Ishikawa (cell line): ENCODE data around the gene TSPAN18.

Experiments
- CEBPB ChIP-seq: IDR thresholded peaks from 2 replicates; pipeline ENCODE4 v1.6.1; 2012
- CREB1 ChIP-seq: IDR thresholded peaks from 2 replicates; pipeline ENCODE4 v1.6.1; 2012; ENCODE audit warnings: low read depth
- EGR1 ChIP-seq: IDR thresholded peaks from 2 replicates; pipeline ENCODE4 v1.6.1; 2012
- EP300 ChIP-seq: IDR thresholded peaks from 2 replicates; pipeline ENCODE4 v1.6.1; 2012; ENCODE audit warnings: borderline replicate concordance
- FOXM1 ChIP-seq: IDR thresholded peaks from 2 replicates; pipeline ENCODE4 v1.6.1; 2012; ENCODE audit warnings: low read depth, borderline replicate concordance
- MAX ChIP-seq: IDR thresholded peaks from 2 replicates; pipeline ENCODE4 v1.6.1; 2012
- NFIC ChIP-seq: IDR thresholded peaks from 2 replicates; pipeline ENCODE4 v1.6.1; 2012
- RAD21 ChIP-seq: IDR thresholded peaks from 2 replicates; pipeline ENCODE4 v1.6.1; 2012; ENCODE audit warnings: low read depth
- REST ChIP-seq: IDR thresholded peaks from 2 replicates; pipeline ENCODE4 v1.6.1; 2012; ENCODE audit warnings: low read depth, mild to moderate bottlenecking
- TAF1 ChIP-seq: IDR thresholded peaks from 2 replicates; pipeline ENCODE4 v1.6.1; 2012; ENCODE audit warnings: low read depth, mild to moderate bottlenecking
- TCF12 ChIP-seq: IDR thresholded peaks from 2 replicates; pipeline ENCODE4 v1.6.1; 2012; ENCODE audit warnings: low read depth
- TEAD4 ChIP-seq: IDR thresholded peaks from 2 replicates; pipeline ENCODE4 v1.6.1; 2012
- USF1 ChIP-seq: IDR thresholded peaks from 2 replicates; pipeline ENCODE4 v1.6.1; 2012
- YY1 ChIP-seq: IDR thresholded peaks from 2 replicates; pipeline ENCODE4 v1.6.1; 2012; ENCODE audit warnings: low read depth
- ZBTB7A ChIP-seq: IDR thresholded peaks from 2 replicates; pipeline ENCODE4 v1.6.1; 2012; ENCODE audit warnings: low read depth

Gene TSPAN18

GRCh38 chr11:44809283-44809682 lies 82.5 kb downstream of the TSPAN18 start:
- TF ChIP-seq REST (no peak), USF1 (no peak), TAF1 (no peak), FOXM1 (no peak), TCF12 (no peak), TEAD4 (no peak), ZBTB7A (no peak), MAX (no peak)

- TF ChIP-seq NFIC (no peak), CREB1 (no peak), REST (no peak), YY1 (no peak), EP300 (no peak), RAD21 (no peak), ZBTB7A (no peak), EGR1 (no peak), FOXM1 (no peak), TAF1 (no peak), TEAD4 (no peak), USF1 (no peak), TCF12 (no peak), CEBPB (no peak), MAX (no peak)
Measured at GRCh38 chr11:44811841-44812448, 85.2 kb downstream of the TSPAN18 start.

GRCh38 chr11:44812971-44813370 lies 86.2 kb downstream of the TSPAN18 start:
- TF ChIP-seq MAX, result no peak
- TF ChIP-seq TCF12, result no peak
- TF ChIP-seq USF1, result no peak
- TF ChIP-seq YY1, result no peak
- TF ChIP-seq RAD21, result no peak
- no peak for TF ChIP-seq NFIC
- TF ChIP-seq EP300, result no peak
- no peak for TF ChIP-seq TAF1
- TF ChIP-seq EGR1, result no peak
- no peak for TF ChIP-seq ZBTB7A

GRCh38 chr11:44813401-44813800 lies 86.6 kb downstream of the TSPAN18 start:
- TF ChIP-seq RAD21 (no peak), CEBPB (no peak), YY1 (no peak), MAX (no peak), TCF12 (no peak)

- TF ChIP-seq RAD21 (no peak), YY1 (no peak), USF1 (no peak), TAF1 (no peak), TCF12 (no peak), NFIC (no peak), CREB1 (no peak), REST (no peak), MAX (no peak), TEAD4 (no peak), FOXM1 (no peak), ZBTB7A (no peak), EP300 (no peak), EGR1 (no peak), CEBPB (no peak)
Measured at GRCh38 chr11:44814881-44815592, 88.3 kb downstream of the TSPAN18 start.
